Transverse colon (tissue), 4 donors: Measurements from ENCODE around the gene AKAP9. TPM values are rescaled to one million over a fixed set of nuclear protein-coding genes. Genes with fewer than 3 reads are reported as not detected.
"Not testable (repeated sequence)": the region's sequence is repeated elsewhere in the genome, so short reads cannot be mapped to it uniquely, and the experiment has no call there.

Source experiments
- DNase-seq: peaks from one replicate; pipeline ENCODE4 v3.0.0-alpha.2; 2019
- H3K27ac ChIP-seq, 4 donors: fragments of 200-600 bp; sonication (generic); 2 replicates each; pipeline ENCODE4 v1.5.1; 2016 to 2018; ENCODE audit warnings: inconsistent platforms in 4 of 4
- H3K27me3 ChIP-seq: fragments of 200-600 bp; sonication (generic); 2 replicates; pipeline ENCODE4 v1.5.1; 2017; ENCODE audit warnings: inconsistent platforms
- H3K36me3 ChIP-seq, 4 donors: fragments of 200-600 bp; sonication (generic); 2 replicates each; pipeline ENCODE4 v1.5.1; 2017 to 2019; ENCODE audit warnings: inconsistent platforms in 4 of 4
- H3K4me1 ChIP-seq, 4 donors: fragments of 200-600 bp; sonication (generic); 2 replicates each; pipeline ENCODE4 v1.5.1; 2017 to 2020; ENCODE audit warnings: inconsistent platforms in 4 of 4
- H3K4me3 ChIP-seq, 4 donors: fragments of 200-600 bp; sonication (generic); 1 replicate in 1 of 4; 2 replicates in 3 of 4; pipeline versions ENCODE4 v1.5.1 to v1.6.1; 2017 to 2019; ENCODE audit warnings: inconsistent platforms in 4 of 4
- H3K9me3 ChIP-seq, 2 donors: fragments of 200-600 bp; sonication (generic); 2 replicates each; pipeline ENCODE4 v1.5.1; 2017 to 2019; ENCODE audit warnings: inconsistent platforms in 2 of 2
- CTCF ChIP-seq, 5 experiments: fragments of 200-600 bp in 3 of 5; fragments of 450-650 bp in 2 of 5; sonication (generic) in 3 of 5; IDR thresholded peaks; 1 replicate in 2 of 5; 2 replicates in 3 of 5; pipeline ENCODE4 v1.5.1; 2016 to 2017; ENCODE audit warnings: antibody characterized with exemption in 5 of 5, inconsistent platforms in 3 of 5, mild to moderate bottlenecking in 2 of 5, moderate library complexity in 1 of 5
- EP300 ChIP-seq: sonication (generic); formaldehyde crosslinking; IDR thresholded peaks from one replicate; pipeline ENCODE4 v1.6.1; 2017; ENCODE audit warnings: antibody characterized with exemption, low read depth
- POLR2A ChIP-seq: fragments of 450-650 bp; IDR thresholded peaks from one replicate; pipeline ENCODE4 v1.6.1; 2016; ENCODE audit warnings: antibody characterized with exemption, mild to moderate bottlenecking, moderate library complexity
- POLR2AphosphoS5 ChIP-seq, 3 donors: sonication (generic); formaldehyde crosslinking; IDR thresholded peaks; one replicate each; pipeline ENCODE4 v1.6.1; 2016; ENCODE audit warnings: antibody characterized with exemption in 3 of 3
- WGBS, 2 donors: methylation state at CpG; one replicate each; pipeline ENCODE4 v1.1.5; 2018; ENCODE audit warnings: low coverage in 1 of 2; 5-methylcytosine and 5-hydroxymethylcytosine counted together
- in situ Hi-C, 4 donors: fragments of 200-750 bp; cut with MboI; loops; one replicate each; pipeline versions ENCODE4 v1.15.0 to v1.15.1; 2017; ENCODE audit warnings: low sequenced_read_pairs in 3 of 4, low pct_ligation_motif_present in 1 of 4, low pct_unique_long_range_greater_than_20kb in 1 of 4
- intact Hi-C: fragments of 100-400 bp; cut with DNase I; formaldehyde crosslinking; loops from one replicate; pipeline ENCODE4 v1.15.1; 2023; ENCODE audit warnings: low total_unique reads
- total RNA-seq, 4 donors: library from RNA; depleted of rRNA; stranded (reverse); fragments of >200 nt; gene quantifications; one replicate each; pipeline ENCODE4 v1.1.0, GENCODE V29; 2016

The AKAP9 gene
- total RNA-seq, 4 donors from 2014 or later: 203 to 262 (median 234) TPM

GRCh38 chr7:92006046-92006445 is 65.4 kb downstream of the AKAP9 start:
- intact Hi-C loops (no loop called here), in situ Hi-C loops (no loop called here)
- Histone ChIP-seq H3K27me3 (no peaks in the 10 kb centered on the region), H3K4me3 (no peak overlapping the region), H3K27ac (no peak overlapping the region), H3K36me3 (peaks cover 0 to 46% (median 10%) of the 10 kb centered on the region in 4 donors), H3K4me1 (no peaks in the 10 kb centered on the region), H3K9me3 (peaks cover 0 to 3% of the 10 kb centered on the region in 2 donors)
- no peak for DNase-seq
- 50 to 100% methylated on average over 1 to 2 of the region's 2 CpGs for WGBS, 2 donors
- TF ChIP-seq POLR2AphosphoS5 (IDR thresholded peaks at IDR 0.05): no peak
- no peak for TF ChIP-seq CTCF (IDR thresholded peaks at IDR 0.05)
- TF ChIP-seq EP300: no peak
- no peak for TF ChIP-seq POLR2A

- intact Hi-C loops (no loop called here), in situ Hi-C loops (no loop called here)
- Histone ChIP-seq H3K4me1 (no peaks in the 10 kb centered on the region), H3K36me3 (peaks cover 0 to 26% (median 4%) of the 10 kb centered on the region in 4 donors), H3K27ac (no peak overlapping the region), H3K4me3 (no peak overlapping the region), H3K9me3 (peaks cover 0 to 3% of the 10 kb centered on the region in 2 donors), H3K27me3 (no peaks in the 10 kb centered on the region)
- DNase-seq: no peak
- 95% methylated on average over 5 of the region's 5 CpGs; no CpG with 5 or more reads in 1 of the 2 donors for WGBS, 2 donors
- TF ChIP-seq POLR2A: no peak
Observed at GRCh38 chr7:92010215-92010614, 69.6 kb downstream of the AKAP9 start.

- peaks cover 0 to 20% (median 7%) of the 10 kb centered on the region in 4 donors for H3K36me3 ChIP-seq
- intact Hi-C loops: no loop called here
- in situ Hi-C loops: no loop called here
- no peaks in the 10 kb centered on the region for H3K27me3 ChIP-seq
- DNase-seq: no peak
- H3K4me3 ChIP-seq: no peak overlapping the region
- H3K27ac ChIP-seq: no peak overlapping the region
- H3K4me1 ChIP-seq: peaks cover 0 to 2% (median 0%) of the 10 kb centered on the region in 4 donors
- H3K9me3 ChIP-seq: peaks cover 0 to 3% of the 10 kb centered on the region in 2 donors
- TF ChIP-seq EP300: no peak
- no peak for TF ChIP-seq POLR2AphosphoS5 (IDR thresholded peaks at IDR 0.05)
- no peak for TF ChIP-seq CTCF (IDR thresholded peaks at IDR 0.05)
- TF ChIP-seq POLR2A: no peak
Observed at GRCh38 chr7:92013611-92014010, 72.9 kb downstream of the AKAP9 start.

GRCh38 chr7:92020636-92021035 is 80.0 kb downstream of the AKAP9 start:
- in situ Hi-C loops (no loop called here), intact Hi-C loops (no loop called here)
- Histone ChIP-seq H3K9me3 (no peaks in the 10 kb centered on the region), H3K4me1 (peaks cover 0 to 2% (median 0%) of the 10 kb centered on the region in 4 donors), H3K27me3 (no peaks in the 10 kb centered on the region), H3K27ac (no peak overlapping the region), H3K36me3 (peaks cover 0 to 69% (median 17%) of the 10 kb centered on the region in 4 donors), H3K4me3 (no peak overlapping the region)
- DNase-seq: no peak
- TF ChIP-seq POLR2A (no peak), EP300 (no peak), POLR2AphosphoS5 (IDR thresholded peaks at IDR 0.05) (no peak), CTCF (IDR thresholded peaks at IDR 0.05) (no peak)

- Histone ChIP-seq H3K4me1 (no peaks in the 10 kb centered on the region), H3K27ac (no peak overlapping the region), H3K9me3 (no peaks in the 10 kb centered on the region), H3K4me3 (no peak overlapping the region), H3K27me3 (no peaks in the 10 kb centered on the region), H3K36me3 (peaks cover 0 to 52% (median 25%) of the 10 kb centered on the region in 4 donors)
- DNase-seq: no peak
- in situ Hi-C loops: no loop called here
- no peak for TF ChIP-seq POLR2A
- no peak for TF ChIP-seq EP300
- no peak for TF ChIP-seq POLR2AphosphoS5 (IDR thresholded peaks at IDR 0.05)
- TF ChIP-seq CTCF (IDR thresholded peaks at IDR 0.05): no peak
- WGBS, 2 donors: 70 to 80% methylated on average over 3 of the region's 3 CpGs
- intact Hi-C loops: no loop called here
Observed at GRCh38 chr7:92025260-92025659, 84.6 kb downstream of the AKAP9 start.

GRCh38 chr7:92026635-92027034 is 86.0 kb downstream of the AKAP9 start:
- intact Hi-C loops: not testable (repeated sequence)
- WGBS, 2 donors: 98 to 100% methylated on average over 3 to 6 of the region's 24 CpGs
- H3K36me3 ChIP-seq: peaks cover 0 to 64% (median 28%) of the 10 kb centered on the region in 4 donors

GRCh38 chr7:92027128-92027527 is 86.5 kb downstream of the AKAP9 start:
- H3K27me3 ChIP-seq, intact Hi-C loops, H3K27ac ChIP-seq, DNase-seq, H3K4me3 ChIP-seq, H3K9me3 ChIP-seq, H3K4me1 ChIP-seq, in situ Hi-C loops: not testable (repeated sequence)
- 96 to 100% methylated on average over 1 to 17 of the region's 29 CpGs for WGBS, 2 donors
- H3K36me3 ChIP-seq: peaks cover 0 to 64% (median 26%) of the 10 kb centered on the region in 4 donors

More at GRCh38 chr7:92026635-92027034, 86.0 kb downstream of the AKAP9 start:
- H3K4me3 ChIP-seq, H3K9me3 ChIP-seq, H3K27ac ChIP-seq, in situ Hi-C loops, H3K4me1 ChIP-seq, DNase-seq, H3K27me3 ChIP-seq: not testable (repeated sequence)
